ELR (cell line): ENCODE measurements around the gene KRT36.
A peak's percentile ranks its signal among the peaks of the same experiment; 100 is the strongest.

Experiments used
- DNase-seq: peaks from one replicate; pipeline ENCODE4 v3.0.0-alpha.2; 2015; ENCODE audit warnings: low read depth

KRT36 gene

DNA sequence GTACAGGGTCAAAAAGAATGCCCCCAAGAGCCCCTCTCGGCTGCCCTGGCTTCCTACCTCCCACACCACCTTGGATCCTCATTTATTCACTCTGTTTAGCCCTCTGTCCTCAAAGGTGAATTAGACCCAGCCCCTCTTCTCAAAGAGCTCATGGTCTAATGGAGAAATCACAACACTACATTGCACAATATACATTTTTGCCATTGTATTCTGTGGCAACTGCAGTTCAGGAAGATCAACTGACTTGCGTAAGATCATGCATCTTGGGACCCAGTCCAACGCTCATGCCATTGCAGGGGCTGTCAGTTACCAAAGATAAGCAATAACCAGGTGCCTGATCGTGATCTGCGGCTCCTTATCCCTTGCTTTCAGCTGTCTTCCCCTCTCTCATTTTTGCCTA, 50.3 kb downstream of the KRT36 start:
- DNase-seq: no peak

GRCh38 chr17:41437769-41438168, 51.9 kb downstream of the KRT36 start:
- peak; percentile 28 for DNase-seq

DNA sequence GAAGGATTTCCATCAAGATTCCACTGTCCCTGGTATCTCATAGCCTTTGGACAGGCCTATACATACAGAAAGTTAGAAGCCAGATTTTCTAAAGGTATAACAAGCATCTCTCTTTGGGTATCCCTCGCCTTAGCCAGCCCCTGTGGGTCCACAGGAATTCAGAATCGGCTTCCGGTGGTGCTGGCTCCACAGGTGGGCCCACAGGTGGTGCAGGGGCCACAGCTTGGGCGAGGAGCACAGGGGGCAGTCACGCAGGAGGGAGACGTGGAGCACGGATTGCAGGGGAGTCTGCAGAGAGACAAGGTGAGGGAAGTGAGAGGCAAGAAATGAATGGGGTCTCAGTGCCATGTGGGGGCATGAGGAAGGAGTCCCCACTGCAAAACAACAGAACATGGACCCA, 52.5 kb downstream of the KRT36 start:
- no peak for DNase-seq
